Spleen (tissue), 7 donors: ENCODE measurements around the gene SLC25A28.

Experiments
- POLR2A ChIP-seq, 3 donors: fragments of 450-650 bp; IDR thresholded peaks; one replicate each; pipeline ENCODE4 v1.5.1; 2017; ENCODE audit warnings: antibody characterized with exemption in 3 of 3, mild to moderate bottlenecking in 1 of 3
- POLR2AphosphoS5 ChIP-seq, 3 donors: sonication (generic); formaldehyde crosslinking; IDR thresholded peaks; one replicate each; pipeline ENCODE4 v1.5.1; 2017; ENCODE audit warnings: antibody characterized with exemption in 3 of 3
- TF ChIP-seq, protein P1 (sequence below), 11 experiments: fragments of 200-600 bp in 7 of 11; fragments of 450-650 bp in 4 of 11; sonication (generic) in 4 of 11; IDR thresholded peaks in 8 of 11; conservative IDR thresholded peaks in 3 of 11; 1 replicate in 7 of 11; 2 replicates in 4 of 11; pipeline versions ENCODE4 v1.4.0 to v1.8.0; 2016 to 2021; ENCODE audit warnings: antibody characterized with exemption in 11 of 11, inconsistent platforms in 4 of 11, mild to moderate bottlenecking in 1 of 11
- donor health status: DM: no; HTN: no; CAD: no; lungs with moderate emphysema.
- donor health status: DM: no; HTN: no; CAD: no.
- donor health status: DM: no; HTN: no; CAD: no.

DNA sequence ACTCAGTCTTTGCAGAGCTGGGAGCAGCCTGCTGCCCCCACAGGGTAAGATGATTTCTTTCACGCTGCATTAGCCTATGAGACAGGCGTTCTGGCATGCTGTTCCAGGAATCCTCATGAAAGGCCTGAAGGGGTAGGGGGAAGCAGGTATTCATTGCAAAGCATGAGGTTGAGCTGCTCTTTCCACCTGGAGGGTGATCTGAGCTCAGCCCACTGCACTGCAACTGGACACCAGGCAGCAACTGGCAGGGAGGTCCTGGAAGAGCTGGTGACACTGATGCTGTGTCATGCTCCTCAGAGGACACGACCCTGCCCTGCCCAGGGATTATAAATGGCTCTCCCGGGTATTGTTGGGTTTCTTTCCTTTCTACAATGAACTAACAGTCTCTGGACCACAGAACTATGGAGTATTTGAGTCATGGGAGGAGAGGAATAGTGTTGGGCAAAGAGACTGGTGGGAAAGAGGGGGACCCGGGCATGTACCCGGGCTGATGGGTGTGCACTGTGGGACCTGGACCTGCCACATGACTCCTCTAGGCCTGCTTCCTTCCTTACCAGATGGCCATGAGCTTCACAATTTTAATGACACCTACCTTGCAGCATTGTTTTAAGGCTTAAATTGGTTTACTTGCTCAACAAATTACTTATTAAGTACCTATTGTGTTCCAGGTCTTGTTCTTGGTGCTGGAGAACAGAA lies 24.3 kb downstream of the SLC25A28 start:
- TF ChIP-seq, protein P1, sequence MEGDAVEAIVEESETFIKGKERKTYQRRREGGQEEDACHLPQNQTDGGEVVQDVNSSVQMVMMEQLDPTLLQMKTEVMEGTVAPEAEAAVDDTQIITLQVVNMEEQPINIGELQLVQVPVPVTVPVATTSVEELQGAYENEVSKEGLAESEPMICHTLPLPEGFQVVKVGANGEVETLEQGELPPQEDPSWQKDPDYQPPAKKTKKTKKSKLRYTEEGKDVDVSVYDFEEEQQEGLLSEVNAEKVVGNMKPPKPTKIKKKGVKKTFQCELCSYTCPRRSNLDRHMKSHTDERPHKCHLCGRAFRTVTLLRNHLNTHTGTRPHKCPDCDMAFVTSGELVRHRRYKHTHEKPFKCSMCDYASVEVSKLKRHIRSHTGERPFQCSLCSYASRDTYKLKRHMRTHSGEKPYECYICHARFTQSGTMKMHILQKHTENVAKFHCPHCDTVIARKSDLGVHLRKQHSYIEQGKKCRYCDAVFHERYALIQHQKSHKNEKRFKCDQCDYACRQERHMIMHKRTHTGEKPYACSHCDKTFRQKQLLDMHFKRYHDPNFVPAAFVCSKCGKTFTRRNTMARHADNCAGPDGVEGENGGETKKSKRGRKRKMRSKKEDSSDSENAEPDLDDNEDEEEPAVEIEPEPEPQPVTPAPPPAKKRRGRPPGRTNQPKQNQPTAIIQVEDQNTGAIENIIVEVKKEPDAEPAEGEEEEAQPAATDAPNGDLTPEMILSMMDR (IDR thresholded peaks at IDR 0.05 in 8 of 11, conservative IDR thresholded peaks at IDR 0.05 in 3 of 11), result no peak
- TF ChIP-seq POLR2AphosphoS5 (IDR thresholded peaks at IDR 0.05) (no peak), POLR2A (IDR thresholded peaks at IDR 0.05) (no peak)
